Renal pelvis (tissue), 4 donors: Measurements from ENCODE around the gene MYBBP1A. TPM values are rescaled to one million over a fixed set of nuclear protein-coding genes. Genes with fewer than 3 reads are reported as not detected.
"Not testable (repeated sequence)": the region's sequence is repeated elsewhere in the genome, so short reads cannot be mapped to it uniquely, and the experiment has no call there.

Source experiments
- DNase-seq: peaks from one replicate; pipeline ENCODE4 v3.0.0-alpha.2; 2013
- polyA plus RNA-seq, 3 donors: library from polyadenylated mRNA; unstranded; fragments of 120-200 nt; gene quantifications; one replicate each; pipeline ENCODE4 v1.2.1, GENCODE V29; 2013; ENCODE audit not compliant: insufficient read length in 3 of 3

The MYBBP1A gene
- polyA plus RNA-seq, 3 donors, result 44.5 to 48.2 (median 45.1) TPM

DNA sequence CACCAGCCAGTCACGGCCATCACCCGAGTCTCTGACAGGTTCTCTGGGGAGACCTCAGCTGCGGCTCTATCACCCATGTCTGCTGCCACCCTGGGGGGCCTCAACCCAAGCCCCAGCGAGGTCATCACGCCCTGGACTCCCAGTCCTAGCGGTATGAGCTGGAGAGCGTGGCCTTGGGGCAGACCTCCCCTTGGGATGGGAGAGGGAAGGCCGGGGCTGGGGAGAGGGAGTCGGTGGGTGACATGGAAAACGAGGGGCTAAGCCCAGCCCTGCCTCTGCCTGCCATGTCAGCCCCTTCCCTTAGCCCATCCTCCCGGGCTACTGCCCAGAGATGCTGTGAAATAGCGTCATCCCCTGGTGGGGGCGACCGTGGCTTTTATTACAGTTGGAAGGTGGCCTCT lies 37.8 kb upstream of the MYBBP1A start:
- DNase-seq, result no peak

GRCh38 chr17:4592240-4593005 lies 37.2 kb upstream of the MYBBP1A start:
- no peak for DNase-seq

DNA sequence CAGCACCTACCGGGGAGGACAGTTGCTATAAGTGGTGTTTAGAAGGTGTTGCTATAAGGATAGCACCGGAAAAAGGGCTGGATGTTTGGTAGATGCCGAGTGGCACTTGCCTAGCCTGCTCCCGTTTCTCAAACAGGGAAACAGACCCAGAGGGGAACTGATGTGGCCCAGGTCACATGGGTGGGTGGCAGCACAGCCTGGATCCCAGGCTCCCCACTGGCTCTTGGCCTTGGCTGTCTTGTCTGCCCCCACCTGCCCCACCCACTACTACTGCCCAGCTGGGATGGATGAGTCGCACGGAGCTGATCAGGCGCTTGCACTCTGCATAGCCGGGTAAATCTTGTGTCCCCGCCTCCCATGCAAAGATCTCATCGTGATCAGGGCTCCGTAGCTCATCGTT lies 36.3 kb upstream of the MYBBP1A start:
- no peak for DNase-seq

- DNase-seq, result no peak
These were observed 35.8 kb upstream of the MYBBP1A start for GRCh38 chr17:4590981-4591453.

GRCh38 chr17:4590042-4590441 lies 34.9 kb upstream of the MYBBP1A start:
- DNase-seq, result not testable (repeated sequence)

DNA sequence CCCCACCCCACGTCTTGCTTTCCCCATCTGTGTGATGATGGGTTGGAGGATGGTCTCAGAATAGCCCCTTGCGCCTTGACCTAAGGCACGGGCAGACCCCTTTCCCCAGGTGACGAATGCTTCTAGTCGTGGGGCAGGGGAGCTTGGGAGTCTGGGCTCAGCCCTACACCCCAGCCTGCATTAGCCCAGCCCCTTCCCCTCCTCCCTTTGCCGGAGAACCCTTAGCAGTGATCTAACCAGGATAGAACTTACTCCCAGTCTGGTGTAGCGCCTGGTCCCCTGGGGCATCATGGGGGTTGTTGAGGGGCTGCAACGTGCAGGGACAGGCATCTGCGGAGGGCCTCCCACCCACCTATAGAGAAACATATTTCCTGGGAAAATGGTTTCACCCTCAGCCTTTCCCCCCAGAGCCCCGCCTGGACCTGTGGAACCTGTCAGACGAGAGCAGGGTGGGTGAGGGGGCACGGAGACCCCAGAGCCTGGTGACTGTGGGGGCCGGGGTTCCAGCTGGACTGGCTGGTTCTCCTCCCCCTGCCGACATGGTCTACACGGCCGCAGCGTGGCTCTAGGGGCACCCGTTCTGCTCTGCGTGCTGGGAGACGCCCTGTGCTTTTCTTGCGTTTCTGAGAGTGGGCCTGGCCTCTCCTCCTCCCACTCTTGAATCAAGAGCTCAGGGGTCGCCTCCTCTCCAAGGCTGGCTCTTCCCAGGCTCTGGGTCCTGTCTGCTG lies 33.9 kb upstream of the MYBBP1A start:
- DNase-seq, result no peak

DNA sequence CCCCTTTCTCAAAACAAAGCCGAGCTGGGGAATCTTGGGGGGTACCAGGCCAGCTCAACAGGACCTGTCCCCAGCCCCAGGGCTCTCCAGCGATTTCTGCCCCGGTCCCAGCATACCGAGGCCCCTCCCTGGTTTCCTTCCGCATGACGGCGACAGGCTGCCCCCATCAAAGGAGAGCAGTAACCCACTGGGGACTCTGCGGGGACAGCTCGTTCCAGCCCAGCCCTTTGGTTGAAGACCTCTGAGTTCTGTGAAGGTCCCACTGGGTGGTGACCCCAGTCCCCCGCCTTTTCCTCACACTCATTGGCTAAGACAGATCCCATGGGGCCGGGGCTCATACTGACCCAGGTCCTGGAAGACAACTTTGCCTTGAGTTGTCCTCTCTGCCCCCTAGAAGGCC lies 33.2 kb upstream of the MYBBP1A start:
- DNase-seq, result no peak

DNA sequence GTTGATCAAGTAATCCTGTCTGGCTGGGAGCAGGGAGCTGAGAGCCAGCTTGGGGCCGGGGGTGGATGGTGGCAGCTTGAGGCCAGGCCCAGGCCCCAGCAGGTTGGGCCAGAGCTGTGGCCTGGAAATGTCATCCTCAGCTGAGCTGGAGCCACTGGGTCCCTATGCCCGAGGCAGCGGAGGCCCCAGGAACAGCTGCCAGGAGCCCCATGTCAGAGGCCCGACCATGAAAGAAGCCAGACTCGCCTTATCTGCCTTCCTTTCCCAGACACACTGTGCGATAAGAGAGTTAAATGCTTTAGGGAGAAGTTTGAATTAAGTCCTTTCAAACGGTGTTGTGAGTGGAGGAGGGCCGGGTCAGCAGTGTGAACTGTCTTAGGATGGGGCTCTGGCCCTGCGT lies 32.6 kb upstream of the MYBBP1A start:
- DNase-seq, result no peak

- DNase-seq, result no peak
These were observed 32.0 kb upstream of the MYBBP1A start for GRCh38 chr17:4587195-4587594.

GRCh38 chr17:4586043-4586442 lies 30.9 kb upstream of the MYBBP1A start:
- no peak for DNase-seq

DNA sequence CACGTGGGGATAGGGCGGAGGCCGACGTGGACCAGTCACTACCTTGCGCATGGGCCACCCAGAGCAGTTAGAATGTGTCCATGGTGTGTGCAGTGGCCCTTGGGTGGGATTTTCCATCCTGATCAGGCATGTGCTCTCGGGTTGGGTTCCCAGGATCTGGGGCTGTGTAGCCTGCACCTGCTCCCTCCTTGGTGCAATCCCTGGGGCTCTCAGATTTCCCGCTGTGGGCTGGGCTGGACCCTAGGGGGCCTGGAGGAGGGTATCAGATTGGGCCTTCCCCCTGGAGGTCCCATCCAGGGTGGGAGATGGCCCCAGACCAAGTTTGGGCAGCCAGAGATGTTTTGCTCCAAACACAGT lies 30.4 kb upstream of the MYBBP1A start:
- DNase-seq, result no peak

DNA sequence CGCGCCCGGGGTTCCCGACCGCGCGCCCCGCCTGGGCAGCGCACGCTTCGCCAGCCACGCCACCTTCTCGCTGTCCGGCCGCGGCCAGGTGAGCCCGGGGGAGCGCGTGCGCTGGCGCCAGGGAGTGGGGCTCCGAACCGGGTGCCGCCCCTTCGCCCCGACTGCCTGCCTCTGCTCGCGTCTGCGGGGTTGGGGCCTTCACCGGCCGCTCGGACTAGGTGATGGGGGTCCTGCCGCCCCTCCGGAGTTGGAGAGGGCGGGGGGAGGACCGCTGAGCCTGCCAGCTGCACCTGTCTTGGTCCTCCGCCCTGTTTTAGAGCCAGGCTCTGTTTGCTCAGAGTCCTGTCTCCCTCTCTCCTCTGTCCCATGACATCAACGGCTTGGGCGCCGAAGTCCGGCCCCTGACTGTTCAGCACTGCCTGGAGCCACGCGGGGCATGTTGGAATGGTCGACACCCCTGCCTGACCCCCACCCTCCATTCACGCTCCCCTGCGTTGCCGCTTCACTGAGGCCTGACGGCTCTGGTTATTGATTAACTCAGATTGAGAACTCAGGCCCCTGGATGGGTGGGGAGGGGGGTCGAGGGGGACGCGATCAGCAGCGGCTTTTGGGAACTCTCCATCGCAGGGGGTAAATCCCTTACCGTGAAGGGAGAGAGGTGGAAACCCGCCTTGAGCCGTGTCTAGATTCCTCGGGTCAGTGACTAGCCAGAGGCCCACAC lies 29.9 kb upstream of the MYBBP1A start:
- DNase-seq, result peak; percentile 81

- peak; percentile 80 for DNase-seq
These were observed 29.1 kb upstream of the MYBBP1A start, which contains the start of gene SMTNL2 for GRCh38 chr17:4584101-4584916. Gene SMTNL2, plus strand, starts transcription at chr17:4584529. Its CDS starts 77 bp downstream, at chr17:4584606.

DNA sequence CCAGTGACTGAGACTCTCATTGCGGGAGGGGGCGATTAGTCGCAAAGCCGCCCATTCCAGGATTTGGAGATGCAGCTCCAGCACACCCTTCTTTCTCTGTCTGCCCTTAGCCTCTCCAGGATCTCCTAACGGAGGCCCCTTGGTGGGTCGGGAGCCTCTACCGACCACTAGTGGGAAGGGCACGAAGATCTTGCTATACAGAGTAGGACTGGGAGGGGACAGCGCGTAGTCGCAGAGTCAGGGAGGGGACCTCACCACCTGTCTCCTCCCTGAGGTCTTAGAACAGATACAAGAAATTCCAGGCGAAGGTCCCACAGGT lies 28.6 kb upstream of the MYBBP1A start:
- peak; percentile 71 for DNase-seq

GRCh38 chr17:4583206-4583605 lies 28.0 kb upstream of the MYBBP1A start:
- no peak for DNase-seq

- DNase-seq, result no peak
These were observed 27.5 kb upstream of the MYBBP1A start for GRCh38 chr17:4582691-4583090.

- no peak for DNase-seq
These were observed 26.9 kb upstream of the MYBBP1A start for GRCh38 chr17:4582101-4582501.

DNA sequence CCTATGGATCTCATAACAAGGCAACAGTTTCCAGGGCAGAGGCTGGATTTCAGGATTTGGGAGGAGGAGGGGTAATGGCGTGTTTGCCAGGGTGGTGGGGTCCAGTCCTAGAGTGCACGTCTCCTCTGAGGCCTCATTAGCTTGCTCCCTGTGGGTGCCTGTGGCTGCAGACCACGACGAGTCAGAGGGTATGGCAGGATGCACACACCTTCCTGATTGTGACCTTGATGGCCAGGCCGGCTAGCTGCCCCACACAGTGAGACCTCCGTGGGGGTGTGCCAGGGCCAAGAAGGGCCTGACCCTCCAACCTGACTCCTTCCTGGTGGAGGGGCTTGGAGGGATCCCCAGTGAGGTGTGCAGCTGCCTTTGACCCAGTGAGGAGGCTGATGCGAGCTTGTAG lies 25.1 kb upstream of the MYBBP1A start:
- DNase-seq, result no peak

DNA sequence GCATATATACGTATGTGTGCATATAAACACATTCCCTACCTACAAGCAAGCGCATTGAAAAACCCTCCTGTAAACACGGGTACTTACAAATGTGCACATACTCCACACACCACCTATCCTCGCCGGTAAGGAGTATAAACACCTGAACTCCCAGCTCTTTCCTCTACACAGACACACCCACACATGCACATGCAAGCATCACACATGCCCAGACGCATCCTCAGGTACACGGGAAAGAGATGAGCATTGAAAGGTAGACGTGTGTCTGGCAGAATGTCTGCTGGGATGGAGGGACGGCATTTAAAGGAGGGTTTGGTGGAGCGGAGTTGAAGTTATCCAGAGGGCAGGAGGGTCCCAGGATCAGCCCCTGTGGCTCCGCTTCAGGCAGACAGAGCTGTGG lies 24.5 kb upstream of the MYBBP1A start:
- DNase-seq, result no peak

- DNase-seq, result not testable (repeated sequence)
These were observed 23.2 kb upstream of the MYBBP1A start for GRCh38 chr17:4578349-4578748.

DNA sequence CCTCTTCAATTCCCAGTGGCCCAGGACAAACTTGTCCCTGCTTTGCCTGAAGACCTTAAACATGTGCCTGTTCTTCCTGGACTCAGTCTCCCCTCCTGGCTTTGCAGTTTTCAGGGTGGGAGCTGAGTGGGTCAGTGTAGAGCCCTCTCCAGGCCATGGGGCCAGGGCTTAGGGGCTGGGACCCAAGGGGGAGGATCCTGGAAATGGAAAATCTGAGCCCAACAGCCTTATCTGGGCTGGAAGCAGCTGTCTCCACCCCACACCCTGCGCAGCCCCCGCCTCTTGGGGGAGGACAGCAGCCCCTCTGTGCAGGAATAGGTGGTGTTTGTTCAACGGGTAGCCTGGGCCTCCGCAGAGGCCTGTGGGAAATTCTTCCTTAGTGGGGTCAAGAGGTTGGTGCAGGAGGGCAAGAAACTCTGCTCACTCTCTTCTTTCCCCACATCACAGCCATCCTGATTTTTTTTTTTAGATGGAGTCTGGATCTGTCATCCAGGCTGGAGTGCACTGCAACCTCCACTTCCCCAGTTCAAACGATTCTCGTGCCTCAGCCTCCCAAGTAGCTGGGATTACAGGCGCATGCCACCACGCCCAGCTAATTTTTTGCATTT lies 22.3 kb upstream of the MYBBP1A start:
- no peak for DNase-seq
